IMR-90 (cell line): Measurements from ENCODE around the gene NT5E. TPM values are rescaled to one million over a fixed set of nuclear protein-coding genes. Genes with fewer than 3 reads are reported as not detected.

ENCODE experiments used
- ATAC-seq: fragments of 200-7000 bp; cut with Tn5 transposase; 2 replicates; pipeline ENCODE4 v1.9.1; 2020; ENCODE audit warnings: low read depth, mild to moderate bottlenecking, moderate library complexity
- BruUV-seq: library from RNA; stranded (reverse); fragments of 400-500 nt; replicated peaks from 2 replicates; lab custom pipeline; 2021; lab: Mats Ljungman, UMichigan
- CTCF ChIA-PET: fragments of 300-600 bp; formaldehyde crosslinking; extraction: SDS; loops from one replicate; lab custom pipeline; 2021; ENCODE audit warnings: antibody characterized with exemption; lab: Yijun Ruan, JAX
- POLR2A ChIA-PET: fragments of 300-600 bp; sonication (Branson Sonifier 250); formaldehyde crosslinking; loops from one replicate; lab custom pipeline; 2022; ENCODE audit warnings: antibody characterized with exemption; ENCODE audit not compliant: unreplicated experiment; lab: Charles Lee
- DNase-seq: peaks from one replicate; pipeline ENCODE4 v3.0.0; 2013
- H2AFZ ChIP-seq: replicated peaks from 2 replicates; pipeline ENCODE3; 2013; ENCODE audit warnings: low read length, mild to moderate bottlenecking; ENCODE audit not compliant: poor library complexity
- H2AK5ac ChIP-seq: 2 replicates; pipeline ENCODE4 v1.6.1; 2013; ENCODE audit warnings: low read depth, low read length, inconsistent platforms
- H2AK9ac ChIP-seq: replicated peaks from 2 replicates; pipeline ENCODE3; 2013; ENCODE audit warnings: mild to moderate bottlenecking, low read depth, low read length, moderate library complexity; ENCODE audit not compliant: poor library complexity
- H2BK120ac ChIP-seq: 2 replicates; pipeline ENCODE4 v1.6.1; 2013; ENCODE audit warnings: low read depth, low read length, inconsistent platforms
- H2BK15ac ChIP-seq: 3 replicates; pipeline ENCODE4 v1.6.1; 2013; ENCODE audit warnings: low read depth, low read length, inconsistent platforms
- H2BK20ac ChIP-seq: 2 replicates; pipeline ENCODE4 v1.6.1; 2013; ENCODE audit warnings: low read depth, mild to moderate bottlenecking, inconsistent platforms, low read length, moderate library complexity
- H2BK5ac ChIP-seq: 2 replicates; pipeline ENCODE4 v1.6.1; 2013; ENCODE audit warnings: mild to moderate bottlenecking, low read depth, low read length, inconsistent platforms; ENCODE audit not compliant: poor library complexity, severe bottlenecking
- H3K14ac ChIP-seq: replicated peaks from 2 replicates; pipeline ENCODE4 v1.6.1; 2013; ENCODE audit warnings: low read depth, low read length, inconsistent platforms
- H3K18ac ChIP-seq: 2 replicates; pipeline ENCODE4 v1.6.1; 2013; ENCODE audit warnings: low read depth, low read length, control low read depth
- H3K23ac ChIP-seq: 2 replicates; pipeline ENCODE4 v1.6.1; 2013; ENCODE audit warnings: low read depth, low read length, inconsistent platforms
- H3K27ac ChIP-seq: 2 replicates; pipeline ENCODE4 v1.5.1; 2013; ENCODE audit warnings: mild to moderate bottlenecking, control low read depth, low read length; ENCODE audit not compliant: insufficient read depth
- H3K27me3 ChIP-seq: 2 replicates; pipeline ENCODE4 v1.6.1; 2013; ENCODE audit warnings: low read length; ENCODE audit not compliant: control insufficient read depth, insufficient read depth
- H3K36me3 ChIP-seq: 2 replicates; pipeline ENCODE4 v1.6.1; 2013; ENCODE audit warnings: low read length, mixed read lengths; ENCODE audit not compliant: control insufficient read depth, insufficient read depth
- H3K4ac ChIP-seq: 2 replicates; pipeline ENCODE4 v1.6.1; 2013; ENCODE audit warnings: low read depth, low read length, inconsistent platforms
- H3K4me1 ChIP-seq: 2 replicates; pipeline ENCODE4 v1.6.1; 2013; ENCODE audit warnings: low read length, mixed read lengths; ENCODE audit not compliant: control insufficient read depth, insufficient read depth
- H3K4me2 ChIP-seq: 2 replicates; pipeline ENCODE4 v1.6.1; 2013; ENCODE audit warnings: low read depth, mild to moderate bottlenecking, control low read depth, low read length, moderate library complexity
- H3K4me3 ChIP-seq: 2 replicates; pipeline ENCODE4 v1.5.1; 2013; ENCODE audit warnings: low read depth, mild to moderate bottlenecking, control low read depth, low read length, moderate library complexity; ENCODE audit not compliant: insufficient read depth
- H3K56ac ChIP-seq: 2 replicates; pipeline ENCODE4 v1.6.1; 2013; ENCODE audit warnings: low read length, inconsistent platforms; ENCODE audit not compliant: insufficient read depth; ENCODE audit errors: extremely low read depth
- H3K79me1 ChIP-seq, 2 experiments: 2 replicates each; pipeline ENCODE4 v1.6.1; 2013; ENCODE audit warnings: low read length in 2 of 2, inconsistent platforms in 1 of 2, low read depth in 1 of 2
- H3K9ac ChIP-seq: 2 replicates; pipeline ENCODE4 v1.6.1; 2013; ENCODE audit warnings: low read depth, low read length, control low read depth
- H3K9me1 ChIP-seq: 2 replicates; pipeline ENCODE4 v1.6.1; 2013; ENCODE audit warnings: low read length, inconsistent platforms; ENCODE audit not compliant: insufficient read depth
- H3K9me3 ChIP-seq: 2 replicates; pipeline ENCODE4 v1.6.1; 2013; ENCODE audit warnings: low read length; ENCODE audit not compliant: control insufficient read depth, insufficient read depth
- H4K20me1 ChIP-seq: 2 replicates; pipeline ENCODE4 v1.6.1; 2013; ENCODE audit warnings: low read length, inconsistent platforms; ENCODE audit not compliant: insufficient read depth
- H4K5ac ChIP-seq: 2 replicates; pipeline ENCODE4 v1.6.1; 2013; ENCODE audit warnings: mild to moderate bottlenecking, low read depth, low read length, control low read depth
- H4K8ac ChIP-seq, 2 experiments: 2 replicates each; pipeline ENCODE4 v1.6.1; 2013; ENCODE audit warnings: low read depth in 2 of 2, low read length in 2 of 2, control low read depth in 1 of 2, inconsistent platforms in 1 of 2
- H4K91ac ChIP-seq: 2 replicates; pipeline ENCODE4 v1.6.1; 2013; ENCODE audit warnings: low read depth, low read length, inconsistent platforms; ENCODE audit not compliant: insufficient read depth
- BHLHE40 ChIP-seq: fragments of 150-350 bp; IDR thresholded peaks from 2 replicates; pipeline ENCODE4 v1.6.1; 2016; ENCODE audit warnings: mild to moderate bottlenecking, low read depth, low read length
- CHD1 ChIP-seq: IDR thresholded peaks from 2 replicates; pipeline ENCODE4 v1.6.1; 2012; ENCODE audit warnings: low read depth, low read length, improper control_type of control experiment
- ELK1 ChIP-seq: fragments of 150-350 bp; IDR thresholded peaks from 2 replicates; pipeline ENCODE4 v1.6.1; 2016; ENCODE audit warnings: low read depth, mild to moderate bottlenecking, low read length, moderate library complexity, borderline replicate concordance
- NFE2L2 ChIP-seq: fragments of 150-350 bp; IDR thresholded peaks from 2 replicates; pipeline ENCODE4 v1.6.1; 2016; ENCODE audit warnings: low read depth, mild to moderate bottlenecking, low read length
- RFX5 ChIP-seq: IDR thresholded peaks from 2 replicates; pipeline ENCODE4 v1.8.0; 2012; ENCODE audit warnings: low read depth, mild to moderate bottlenecking, low read length, moderate library complexity
- SMC3 ChIP-seq: fragments of 150-350 bp; IDR thresholded peaks from 2 replicates; pipeline ENCODE4 v1.6.1; 2016; ENCODE audit warnings: low read depth, mild to moderate bottlenecking, antibody characterized with exemption, low read length, moderate library complexity
- USF2 ChIP-seq: fragments of 150-350 bp; IDR thresholded peaks from 2 replicates; pipeline ENCODE4 v1.6.1; 2017; ENCODE audit warnings: mild to moderate bottlenecking, antibody characterized with exemption, low read length, low read depth
- WGBS, 2 experiments: methylation state at CpG; one replicate each; pipeline versions ENCODE4 v1.1.5 to v1.1.7; 2013; ENCODE audit warnings: missing lambda C conversion rate in 2 of 2; ENCODE audit not compliant: insufficient read length in 1 of 2; ENCODE audit errors: extremely low coverage in 2 of 2; 5-methylcytosine and 5-hydroxymethylcytosine counted together
- dilution Hi-C: fragments of 300-500 bp; cut with HindIII; formaldehyde crosslinking; loops from one replicate; pipeline ENCODE4 v1.14.3; 2018; ENCODE audit warnings: low sequenced_read_pairs; ENCODE audit not compliant: unreplicated experiment
- in situ Hi-C: fragments of 300-500 bp; cut with MboI; formaldehyde crosslinking; loops from 3 replicates; pipeline ENCODE4 v1.14.3; 2019; ENCODE audit warnings: low sequenced_read_pairs, inconsistent platforms, mixed read lengths
- intact Hi-C: fragments of 100-400 bp; cut with micrococcal nuclease; formaldehyde crosslinking; loops from 2 replicates; pipeline ENCODE4 v1.10.0; 2022
- polyA plus RNA-seq, 3 experiments: library from polyadenylated mRNA; depleted of rRNA; stranded (reverse); fragments of >200 nt; gene quantifications; 2 replicates each; pipeline ENCODE4 v1.2.3, GENCODE V29; 2012; ENCODE audit warnings: low replicate concordance in 1 of 3
- total RNA-seq: library from RNA; depleted of rRNA; stranded (reverse); fragments of >200 nt; gene quantifications from 2 replicates; pipeline ENCODE4 v1.2.3, GENCODE V29; 2012

Gene NT5E
- total and polyA plus RNA-seq, 2 of the 4 experiments (the other 2 are of a cell fraction), result 153 to 280 TPM

- H3K9me1 ChIP-seq, result no peaks in the 10 kb centered on the region
- no peak overlapping the region for H2AFZ ChIP-seq
- no peaks in the 10 kb centered on the region for H4K20me1 ChIP-seq
- H3K4me1 ChIP-seq, result peaks cover 4% of the 10 kb centered on the region
- peaks cover 15% of the 10 kb centered on the region for H3K36me3 ChIP-seq
- no peak overlapping the region for H2BK5ac ChIP-seq
- no CpG with 5 or more reads among the region's 8 CpGs for WGBS, 2 experiments
- no peak for ATAC-seq
- no peak overlapping the region for H3K14ac ChIP-seq
- no peak overlapping the region for H2BK120ac ChIP-seq
- DNase-seq, result no peak
- ChIA-PET POLR2A (no interaction called here), CTCF (interaction anchor here (3.2 kb wide), 1 partner anchor 13 kb away, joined by 12 read pairs; no protein-coding TSS in a partner anchor)
- in situ Hi-C loops, result no loop called here
- H4K8ac ChIP-seq, result no peak overlapping the region
- dilution Hi-C loops, result no loop called here
- no peaks in the 10 kb centered on the region for H3K27me3 ChIP-seq
- H3K27ac ChIP-seq, result no peak overlapping the region
- no peak overlapping the region for H3K9ac ChIP-seq
- H4K91ac ChIP-seq, result no peak overlapping the region
- TF ChIP-seq USF2 (no peak), NFE2L2 (no peak), CHD1 (no peak), RFX5 (no peak), SMC3 (no peak), ELK1 (no peak), BHLHE40 (no peak)
- H3K4ac ChIP-seq, result no peak overlapping the region
- H2BK15ac ChIP-seq, result no peak overlapping the region
- H2BK20ac ChIP-seq, result no peak overlapping the region
- H3K56ac ChIP-seq, result no peak overlapping the region
- H2AK9ac ChIP-seq, result no peak overlapping the region
- intact Hi-C loops, result no loop called here
- no peak overlapping the region for H4K5ac ChIP-seq
- no peak overlapping the region for H2AK5ac ChIP-seq
- no peaks in the 10 kb centered on the region for H3K9me3 ChIP-seq
- H3K18ac ChIP-seq, result no peak overlapping the region
- no peak overlapping the region for H3K4me3 ChIP-seq
- H3K23ac ChIP-seq, result no peak overlapping the region
- no TSS peak for BruUV-seq
- H3K79me1 ChIP-seq, result peaks cover 0 to 2% of the 10 kb centered on the region in 2 experiments; a peak in 1 of 4 replicates
- H3K4me2 ChIP-seq, result no peak overlapping the region
These were observed 46.2 kb downstream of the NT5E start for GRCh38 chr6:85496009-85496579.
